GM18870 (cell line): ENCODE results near the gene FILIP1L.
"Not testable (repeated sequence)": the region's sequence is repeated elsewhere in the genome, so short reads cannot be mapped to it uniquely, and the experiment has no call there.

ENCODE experiments used
- ATAC-seq: cut with Tn5 transposase; IDR thresholded peaks from one replicate; pipeline ENCODE4 v1.9.1; 2021; ENCODE audit warnings: moderate library complexity; ENCODE audit not compliant: unreplicated experiment

Gene FILIP1L

DNA sequence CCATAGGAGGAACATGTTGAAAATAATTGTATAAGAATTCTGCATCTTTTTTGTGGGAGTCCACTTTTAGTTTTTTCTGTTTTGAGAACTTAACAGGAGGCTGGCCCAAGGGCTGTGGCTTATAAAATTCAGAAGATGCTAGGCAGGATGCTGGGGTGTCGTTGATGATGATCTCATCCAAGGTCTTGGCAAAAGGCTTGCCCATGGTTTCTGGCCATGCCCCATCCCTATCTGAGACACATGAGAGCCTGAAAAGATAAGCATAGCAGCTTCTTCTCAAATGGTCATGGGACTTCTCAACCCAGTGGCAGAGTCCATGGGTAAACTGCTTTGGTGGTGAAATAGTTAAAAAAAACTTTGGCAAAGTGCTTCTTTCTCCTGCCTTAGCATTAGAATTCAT is 261.4 kb downstream of the FILIP1L start:
- no peak for ATAC-seq

DNA sequence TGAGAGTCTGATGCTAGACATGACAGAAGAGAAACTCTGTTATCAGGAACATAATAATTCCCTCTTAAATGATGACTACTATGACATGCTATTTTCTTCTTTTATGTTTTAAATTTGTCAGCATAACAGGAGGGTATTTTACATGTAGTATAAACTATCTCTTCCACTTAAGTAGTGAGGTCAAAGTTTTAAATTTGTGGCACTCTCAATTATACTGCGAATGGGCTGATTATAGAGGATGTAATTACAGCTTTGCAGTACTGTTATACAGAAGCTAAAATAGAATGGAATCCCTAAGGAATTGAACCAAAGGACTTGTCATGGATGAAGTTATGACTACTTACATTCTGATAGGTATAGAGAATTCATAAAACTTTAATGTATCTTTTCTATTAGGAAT is 262.3 kb downstream of the FILIP1L start:
- no peak for ATAC-seq

GRCh38 chr3:99850608-99851007 is 263.7 kb downstream of the FILIP1L start:
- no peak for ATAC-seq

DNA sequence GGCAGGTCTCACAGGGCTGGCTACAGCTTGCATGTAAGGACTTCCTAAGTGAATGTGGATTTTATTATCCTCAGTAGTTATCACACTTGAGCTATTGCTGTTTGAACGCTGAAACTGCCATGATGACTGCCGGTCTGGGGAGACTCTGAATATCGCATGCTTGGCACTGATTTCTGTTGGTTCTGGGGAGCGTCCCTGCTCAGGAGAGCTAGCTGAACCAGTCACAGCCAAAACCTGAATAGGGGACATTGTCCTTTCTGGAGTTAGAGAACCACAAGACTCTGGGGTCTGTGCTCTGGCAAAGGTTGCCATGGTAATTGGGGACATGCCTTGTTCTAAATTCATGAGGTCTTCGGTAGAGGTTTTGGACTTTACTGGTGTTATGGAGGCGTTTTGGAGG is 265.9 kb downstream of the FILIP1L start:
- no peak for ATAC-seq

DNA sequence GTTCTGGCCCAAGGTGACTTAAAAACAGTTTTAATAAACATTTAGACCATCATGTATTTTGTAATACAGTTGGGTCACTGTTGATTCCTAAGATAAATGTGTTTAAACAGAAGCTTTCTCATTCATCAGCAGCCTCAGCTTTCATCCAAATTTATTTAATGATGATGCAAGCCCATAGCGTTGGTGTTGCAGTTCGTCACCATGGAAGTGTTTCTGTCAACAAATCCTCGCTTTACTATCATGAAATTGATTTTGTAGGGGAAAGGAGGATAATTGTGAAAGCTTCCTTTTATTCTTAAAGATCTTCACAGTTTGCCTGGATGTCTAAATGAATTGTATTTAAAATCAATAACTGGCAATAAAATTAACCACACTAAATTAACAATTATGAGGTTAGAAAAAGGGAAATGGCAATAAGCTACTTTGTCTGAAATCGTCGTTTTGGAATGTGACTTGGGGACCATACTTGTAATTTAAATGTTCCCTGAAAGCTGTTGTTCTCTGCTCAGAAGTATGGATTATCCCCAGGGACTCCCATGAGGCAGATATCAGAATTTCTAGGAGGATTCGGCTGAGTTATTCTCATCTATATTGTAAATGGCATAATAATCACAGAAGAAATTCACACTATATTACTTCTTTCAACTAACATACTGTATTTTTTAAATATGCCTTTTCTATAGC is 267.7 kb downstream of the FILIP1L start:
- no peak for ATAC-seq

DNA sequence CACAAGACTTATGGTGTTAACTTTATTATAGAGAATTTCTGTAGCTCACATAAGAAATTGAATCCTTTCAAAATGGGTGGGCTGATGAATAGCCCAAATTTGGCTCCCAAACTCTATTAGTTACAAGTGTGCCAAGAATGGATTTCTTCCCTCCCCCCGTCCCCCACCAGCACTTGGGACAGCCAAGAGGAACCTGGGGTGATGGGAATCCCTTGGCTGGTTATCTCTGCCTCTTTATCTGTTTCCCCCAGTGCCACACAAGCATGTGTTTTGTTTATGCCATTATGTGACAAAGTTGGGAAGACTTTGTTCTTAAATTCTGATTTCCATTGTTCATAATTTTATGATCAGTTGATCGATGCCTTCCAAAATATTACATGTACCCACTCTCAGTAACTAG is 268.3 kb downstream of the FILIP1L start:
- no peak for ATAC-seq

GRCh38 chr3:99845331-99845730 is 269.0 kb downstream of the FILIP1L start:
- ATAC-seq, result no peak

DNA sequence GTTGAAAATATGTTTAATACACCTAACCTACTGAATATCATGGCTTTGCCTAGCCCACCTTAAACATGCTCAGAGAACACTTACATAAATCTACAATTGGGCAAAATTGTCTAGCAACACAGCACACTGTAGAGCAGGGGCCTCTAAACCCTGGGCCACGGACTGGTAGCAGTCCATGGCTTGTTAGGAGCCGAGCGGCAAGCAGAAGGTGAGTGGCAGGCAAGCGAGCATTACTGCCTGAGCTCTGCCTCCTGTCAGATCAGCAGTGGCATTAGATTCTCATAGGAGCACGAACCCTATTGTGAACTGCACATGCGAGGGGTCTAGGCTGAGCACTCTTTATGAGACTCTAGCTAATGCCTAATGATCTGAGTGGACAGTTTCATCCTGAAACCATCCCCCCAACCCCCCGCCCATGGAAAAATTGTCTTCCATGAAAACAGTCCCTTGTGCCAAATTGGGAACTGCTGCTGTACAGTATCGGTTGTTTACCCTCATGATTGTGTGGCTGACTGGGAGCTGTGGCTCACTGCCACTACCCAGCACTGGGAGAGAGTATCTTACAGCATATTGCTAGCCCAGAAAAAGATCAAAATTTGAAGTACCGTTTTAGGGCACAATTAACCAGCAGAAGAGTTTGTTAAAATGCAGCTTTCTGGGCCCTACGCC is 270.6 kb downstream of the FILIP1L start:
- no peak for ATAC-seq

DNA sequence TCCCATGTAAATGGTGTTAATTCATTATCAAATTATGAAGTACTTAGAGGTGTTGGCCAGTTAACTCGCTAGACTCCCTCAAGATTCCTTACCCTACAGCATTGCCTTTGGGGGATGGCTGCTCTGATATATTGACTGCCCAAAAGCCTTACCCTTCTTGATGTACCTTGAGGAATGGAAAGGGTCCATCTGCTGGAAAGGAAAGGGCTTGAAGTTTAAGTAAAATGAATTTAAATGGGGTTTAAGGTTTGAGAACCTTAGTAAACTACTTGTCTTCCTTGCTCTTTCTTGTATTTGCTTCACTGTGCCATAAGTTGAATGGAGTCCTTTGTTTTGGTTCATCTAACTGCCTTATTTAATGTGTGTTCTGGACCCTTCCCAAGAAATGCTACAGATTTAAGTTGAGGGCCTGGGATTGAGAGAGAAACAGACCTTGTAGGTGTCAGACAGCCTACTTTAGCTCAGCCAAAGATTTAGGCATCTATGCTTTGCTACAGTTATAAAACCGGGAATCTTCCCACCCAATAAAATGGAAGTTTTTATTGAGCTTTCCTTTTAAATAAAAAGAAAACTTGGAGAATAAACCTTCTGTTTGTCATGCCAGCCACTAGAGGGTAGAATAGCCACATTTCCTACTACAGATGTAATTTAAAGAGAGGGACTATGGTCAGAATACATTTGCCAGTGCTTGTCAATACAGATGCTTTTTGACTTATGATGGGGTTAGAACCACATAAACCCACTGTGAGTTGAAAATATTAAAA is 271.3 kb downstream of the FILIP1L start:
- no peak for ATAC-seq

GRCh38 chr3:99841949-99842348 is 272.4 kb downstream of the FILIP1L start:
- not testable (repeated sequence) for ATAC-seq

GRCh38 chr3:99839613-99840012 is 274.7 kb downstream of the FILIP1L start:
- no peak for ATAC-seq

- ATAC-seq, result no peak
Measured at GRCh38 chr3:99838755-99839154, 275.5 kb downstream of the FILIP1L start.

GRCh38 chr3:99837715-99838114 is 276.6 kb downstream of the FILIP1L start:
- ATAC-seq, result no peak

DNA sequence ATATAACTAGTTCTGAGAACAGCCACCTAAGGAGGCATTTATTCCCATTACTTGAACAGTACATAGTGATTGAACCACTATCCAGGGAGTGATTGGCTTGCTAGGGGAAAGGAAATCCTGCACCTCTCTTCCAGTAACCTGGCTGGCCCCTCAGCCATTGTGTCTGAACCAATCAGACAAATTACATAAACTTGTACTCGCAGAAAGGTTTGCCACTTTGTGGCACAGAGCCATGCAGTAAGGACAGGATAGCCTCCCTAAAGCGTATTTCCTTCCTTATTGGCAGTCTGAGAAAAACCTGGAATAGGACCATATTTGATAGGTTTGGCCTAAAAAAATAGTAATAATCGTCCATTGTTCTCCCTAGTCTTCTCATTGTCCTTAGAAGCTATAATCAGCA is 277.6 kb downstream of the FILIP1L start:
- ATAC-seq, result no peak

DNA sequence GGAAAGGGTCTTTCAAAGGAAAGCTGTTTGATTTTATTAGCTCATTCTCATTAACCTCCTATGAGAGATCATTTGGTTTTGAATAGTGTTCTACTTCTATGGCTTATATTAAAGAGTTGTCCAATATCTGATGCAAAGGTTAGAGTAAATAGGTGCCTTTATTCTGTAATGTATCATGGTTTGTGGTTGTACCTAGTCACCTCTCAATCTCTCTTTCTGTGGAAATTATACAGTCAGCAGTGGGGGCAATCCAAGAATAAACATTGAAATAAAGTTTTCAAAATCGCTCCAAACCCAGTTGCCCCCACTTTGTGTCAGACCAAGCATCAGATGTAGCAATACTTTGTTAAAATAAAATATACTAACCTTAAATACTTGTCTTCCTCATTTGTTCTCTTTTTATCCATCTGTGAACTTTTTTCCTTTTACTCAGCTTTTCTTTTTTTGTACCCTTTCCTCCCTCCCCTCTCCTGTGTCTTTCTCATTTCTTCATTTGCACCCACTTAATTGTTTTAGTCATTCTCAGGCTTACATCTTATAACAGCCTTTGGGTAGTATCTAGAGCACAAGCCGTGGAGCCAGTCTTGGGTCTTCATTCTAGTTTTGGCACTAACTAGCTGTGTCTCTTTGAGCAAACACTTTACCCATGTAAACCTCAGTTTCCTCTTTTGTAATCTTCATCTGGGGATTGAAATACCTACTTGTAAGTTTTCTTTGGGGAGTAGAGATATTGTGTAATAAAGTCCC is 279.9 kb downstream of the FILIP1L start:
- ATAC-seq, result no peak

DNA sequence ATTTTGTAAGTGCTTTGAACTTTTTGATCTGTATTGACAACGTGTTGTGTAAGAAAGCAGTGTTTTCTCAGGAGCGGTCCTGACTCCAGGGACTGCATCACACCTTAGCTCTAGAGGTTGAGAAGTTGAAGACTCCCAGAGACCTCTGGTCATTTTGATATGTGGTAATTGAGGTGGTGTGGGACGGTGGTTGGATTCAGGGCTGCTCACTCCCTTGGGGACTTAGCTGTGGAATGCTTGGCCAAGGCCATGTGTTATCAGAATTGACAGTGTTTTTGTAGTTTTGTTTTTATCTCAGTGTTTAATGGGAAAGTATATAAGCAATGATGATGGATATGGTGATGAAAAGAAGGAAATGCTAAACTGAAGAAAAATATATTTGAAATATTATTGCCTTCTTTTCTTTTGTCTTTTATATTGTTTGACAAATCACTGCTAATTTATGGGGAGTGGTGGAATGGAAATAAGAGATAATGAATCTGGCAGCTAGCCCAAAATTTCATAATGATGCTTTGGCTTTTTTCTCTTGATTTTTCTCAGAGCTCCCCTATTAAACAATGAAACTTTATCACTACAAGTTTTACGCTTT is 280.6 kb downstream of the FILIP1L start:
- ATAC-seq, result no peak

GRCh38 chr3:99829844-99830243 is 284.5 kb downstream of the FILIP1L start:
- no peak for ATAC-seq

DNA sequence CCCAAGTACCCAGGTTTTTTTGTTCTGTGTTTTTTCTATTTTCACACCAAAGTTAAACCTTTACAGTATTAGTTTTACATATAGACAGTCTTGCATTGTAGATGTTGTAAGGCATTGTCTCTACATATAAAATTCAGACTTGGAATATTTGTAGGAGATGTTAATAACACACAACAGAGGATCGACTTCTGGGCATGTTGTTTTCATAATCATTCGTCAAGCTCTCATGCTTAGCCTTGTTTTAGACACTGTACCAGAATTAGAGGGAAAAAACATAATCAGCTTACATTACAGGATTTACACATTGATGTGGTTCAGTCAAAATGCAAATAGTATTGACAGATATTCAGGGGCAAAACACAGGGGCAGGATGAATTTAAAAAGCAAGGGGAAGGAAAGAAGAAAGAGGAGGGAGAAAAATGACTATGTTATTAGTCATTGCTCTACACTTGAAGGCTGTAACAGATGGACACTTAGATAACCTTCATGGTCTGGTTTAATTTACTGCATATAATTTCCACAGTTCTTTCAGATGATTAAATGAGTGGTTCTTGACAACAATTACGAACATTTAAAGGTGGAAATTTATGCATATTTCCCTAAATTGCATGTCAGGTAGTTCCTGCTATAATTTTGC is 289.2 kb downstream of the FILIP1L start:
- no peak for ATAC-seq

GRCh38 chr3:99823723-99824711 is 290.3 kb downstream of the FILIP1L start:
- ATAC-seq, result no peak
